ENCODE data around the gene G6PC1.
"Not testable (repeated sequence)": the region's sequence is repeated elsewhere in the genome, so short reads cannot be mapped to it uniquely, and the experiment has no call there.

Gene G6PC1

DNA sequence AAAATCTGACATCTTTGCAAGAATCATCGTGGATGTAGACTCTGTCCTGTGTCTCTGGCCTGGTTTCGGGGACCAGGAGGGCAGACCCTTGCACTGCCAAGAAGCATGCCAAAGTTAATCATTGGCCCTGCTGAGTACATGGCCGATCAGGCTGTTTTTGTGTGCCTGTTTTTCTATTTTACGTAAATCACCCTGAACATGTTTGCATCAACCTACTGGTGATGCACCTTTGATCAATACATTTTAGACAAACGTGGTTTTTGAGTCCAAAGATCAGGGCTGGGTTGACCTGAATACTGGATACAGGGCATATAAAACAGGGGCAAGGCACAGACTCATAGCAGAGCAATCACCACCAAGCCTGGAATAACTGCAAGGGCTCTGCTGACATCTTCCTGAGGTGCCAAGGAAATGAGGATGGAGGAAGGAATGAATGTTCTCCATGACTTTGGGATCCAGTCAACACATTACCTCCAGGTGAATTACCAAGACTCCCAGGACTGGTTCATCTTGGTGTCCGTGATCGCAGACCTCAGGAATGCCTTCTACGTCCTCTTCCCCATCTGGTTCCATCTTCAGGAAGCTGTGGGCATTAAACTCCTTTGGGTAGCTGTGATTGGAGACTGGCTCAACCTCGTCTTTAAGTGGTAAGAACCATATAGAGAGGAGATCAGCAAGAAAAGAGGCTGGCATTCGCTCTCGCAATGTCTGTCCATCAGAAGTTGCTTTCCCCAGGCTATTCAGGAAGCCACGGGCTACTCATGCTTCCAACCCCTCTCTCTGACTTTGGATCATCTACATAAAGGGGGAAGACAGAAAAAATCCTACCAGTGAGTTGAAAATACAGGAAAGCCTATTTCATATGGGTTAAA, at the start of gene G6PC1:
G6PC1 (plus strand) TSS at position 340 of the 872 bp plus-strand sequence; CDS start at position 418, 78 bp downstream.
- Histone ChIP-seq H3K27ac (ENCODE audit: low read depth, low read length) (no peak within 1 kb of the TSS), H3K9me3 (ENCODE audit: insufficient read depth, low read length) (no peaks in the 10 kb centered on the region), H3K9me2 (replicated peaks; ENCODE audit: insufficient read depth, low read length) (no peaks in the 10 kb centered on the region), H3K4me2 (ENCODE audit: low read depth, low read length, poor library complexity, severe bottlenecking) (no peak within 1 kb of the TSS), H2AFZ (ENCODE audit: low read depth, low read length, severe bottlenecking) (no peak within 1 kb of the TSS), H3K36me3 (ENCODE audit: low read length) (no peaks in the 10 kb centered on the region), H4K20me1 (ENCODE audit: low read depth, low read length) (no peaks in the 10 kb centered on the region), H3K9ac (ENCODE audit: low read length) (no peak within 1 kb of the TSS), H3F3A (ENCODE audit: insufficient read depth) (no peaks in the 10 kb centered on the region), H3K27me3 (ENCODE audit: low read length) (no peaks in the 10 kb centered on the region), H3K4me3 (ENCODE audit: insufficient read depth, low read length, poor library complexity, severe bottlenecking) (no peak within 1 kb of the TSS), H3K79me2 (ENCODE audit: insufficient read depth, low read length) (no peaks in the 10 kb centered on the region)
- TF ChIP-seq EZH2phosphoT487 (conservative IDR thresholded peaks at IDR 0.05; ENCODE audit: low read length): no peak
- TF ChIP-seq, protein P1, sequence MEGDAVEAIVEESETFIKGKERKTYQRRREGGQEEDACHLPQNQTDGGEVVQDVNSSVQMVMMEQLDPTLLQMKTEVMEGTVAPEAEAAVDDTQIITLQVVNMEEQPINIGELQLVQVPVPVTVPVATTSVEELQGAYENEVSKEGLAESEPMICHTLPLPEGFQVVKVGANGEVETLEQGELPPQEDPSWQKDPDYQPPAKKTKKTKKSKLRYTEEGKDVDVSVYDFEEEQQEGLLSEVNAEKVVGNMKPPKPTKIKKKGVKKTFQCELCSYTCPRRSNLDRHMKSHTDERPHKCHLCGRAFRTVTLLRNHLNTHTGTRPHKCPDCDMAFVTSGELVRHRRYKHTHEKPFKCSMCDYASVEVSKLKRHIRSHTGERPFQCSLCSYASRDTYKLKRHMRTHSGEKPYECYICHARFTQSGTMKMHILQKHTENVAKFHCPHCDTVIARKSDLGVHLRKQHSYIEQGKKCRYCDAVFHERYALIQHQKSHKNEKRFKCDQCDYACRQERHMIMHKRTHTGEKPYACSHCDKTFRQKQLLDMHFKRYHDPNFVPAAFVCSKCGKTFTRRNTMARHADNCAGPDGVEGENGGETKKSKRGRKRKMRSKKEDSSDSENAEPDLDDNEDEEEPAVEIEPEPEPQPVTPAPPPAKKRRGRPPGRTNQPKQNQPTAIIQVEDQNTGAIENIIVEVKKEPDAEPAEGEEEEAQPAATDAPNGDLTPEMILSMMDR (IDR thresholded peaks at IDR 0.05; ENCODE audit: insufficient read depth, low read length, poor library complexity, severe bottlenecking): no peak

- Histone ChIP-seq H4K20me1 (ENCODE audit: low read depth, low read length) (no peaks in the 10 kb centered on the region), H3K9me3 (ENCODE audit: insufficient read depth, low read length) (no peaks in the 10 kb centered on the region), H3K4me2 (ENCODE audit: low read depth, low read length, poor library complexity, severe bottlenecking) (no peak within 1 kb of the TSS), H3K27me3 (ENCODE audit: low read length) (no peaks in the 10 kb centered on the region), H3K9ac (ENCODE audit: low read length) (no peak within 1 kb of the TSS), H2AFZ (ENCODE audit: low read depth, low read length, severe bottlenecking) (no peak within 1 kb of the TSS), H3K79me2 (ENCODE audit: insufficient read depth, low read length) (no peaks in the 10 kb centered on the region), H3F3A (ENCODE audit: insufficient read depth) (no peaks in the 10 kb centered on the region), H3K36me3 (ENCODE audit: low read length) (no peaks in the 10 kb centered on the region), H3K4me3 (ENCODE audit: insufficient read depth, low read length, poor library complexity, severe bottlenecking) (no peak within 1 kb of the TSS), H3K9me2 (replicated peaks; ENCODE audit: insufficient read depth, low read length) (no peaks in the 10 kb centered on the region), H3K27ac (ENCODE audit: low read depth, low read length) (no peak within 1 kb of the TSS)
- TF ChIP-seq EZH2phosphoT487 (conservative IDR thresholded peaks at IDR 0.05; ENCODE audit: low read length): no peak
- TF ChIP-seq, protein P1 (IDR thresholded peaks at IDR 0.05; ENCODE audit: insufficient read depth, low read length, poor library complexity, severe bottlenecking): no peak
Observed at GRCh38 chr17:42850954-42851353, 49.6 kb upstream of the G6PC1 start, which contains the start of gene AOC3. AOC3 (plus strand) TSS chr17:42851199; CDS start chr17:42851344, 145 bp downstream.

- not testable (repeated sequence) for H3K9ac ChIP-seq (ENCODE audit: low read length); H3F3A ChIP-seq (ENCODE audit: insufficient read depth); H4K20me1 ChIP-seq (ENCODE audit: low read depth, low read length); H2AFZ ChIP-seq (ENCODE audit: low read depth, low read length, severe bottlenecking); H3K9me2 ChIP-seq (replicated peaks; ENCODE audit: insufficient read depth, low read length); H3K79me2 ChIP-seq (ENCODE audit: insufficient read depth, low read length); H3K4me3 ChIP-seq (ENCODE audit: insufficient read depth, low read length, poor library complexity, severe bottlenecking); H3K27ac ChIP-seq (ENCODE audit: low read depth, low read length); H3K27me3 ChIP-seq (ENCODE audit: low read length); H3K4me2 ChIP-seq (ENCODE audit: low read depth, low read length, poor library complexity, severe bottlenecking); H3K9me3 ChIP-seq (ENCODE audit: insufficient read depth, low read length); H3K36me3 ChIP-seq (ENCODE audit: low read length)
Observed at GRCh38 chr17:42851371-42852240, 49.0 kb upstream of the G6PC1 start.
